Activated CD4-positive, alpha-beta T cell treated with anti-CD3 and anti-CD28 coated beads for 4 hours (primary cell): ENCODE measurements around the gene OR6K2.
"Not testable (repeated sequence)": the region's sequence is repeated elsewhere in the genome, so short reads cannot be mapped to it uniquely, and the experiment has no call there.

ENCODE experiments used
- DNase-seq, 2 donors: peaks; one replicate each; pipeline ENCODE4 v3.0.0-alpha.2; 2020

OR6K2 gene

GRCh38 chr1:158700552-158700951, at the start of gene OR6K2:
Gene OR6K2, minus strand, starts transcription at chr1:158700652. Its CDS starts 0 bp downstream, at chr1:158700652.
- no peak for DNase-seq

DNA sequence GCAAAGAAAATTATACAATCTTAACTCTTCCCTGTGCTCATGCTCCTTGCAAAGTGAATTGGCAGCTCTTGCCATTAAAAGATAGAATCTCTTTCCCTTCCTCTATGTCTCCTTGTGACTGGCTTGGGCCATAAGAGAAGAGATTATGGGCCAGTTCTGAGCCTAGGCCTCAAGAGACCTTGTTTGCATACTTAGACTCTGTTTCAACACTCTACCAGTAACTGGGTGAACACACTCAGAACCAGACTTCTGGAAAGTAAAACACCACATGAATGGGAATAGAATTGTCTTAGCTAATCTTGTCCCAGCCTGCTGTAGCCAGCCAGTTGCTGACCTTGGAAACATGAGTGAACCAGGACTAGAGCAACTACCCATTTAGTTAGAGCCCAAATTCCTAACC, 35.4 kb upstream of the OR6K2 start:
- DNase-seq: no peak

DNA sequence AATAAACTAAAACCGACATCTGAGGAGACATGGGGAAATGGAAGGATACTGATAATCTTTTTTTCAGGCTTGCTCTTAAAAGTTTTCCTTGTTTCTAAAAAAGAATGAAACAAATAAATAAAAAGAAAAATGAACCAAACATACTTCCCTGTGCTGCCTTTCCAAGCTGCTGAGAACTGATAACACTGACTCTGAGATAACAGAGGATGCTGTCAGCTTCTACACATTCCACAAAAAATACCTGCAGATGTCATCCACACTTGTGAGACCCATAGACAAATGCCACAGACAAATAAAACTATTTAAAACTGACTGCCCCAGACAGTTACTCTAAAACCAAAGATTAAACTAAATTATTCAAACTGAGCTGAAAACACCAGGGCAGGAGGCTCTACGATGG, 32.1 kb upstream of the OR6K2 start:
- no peak for DNase-seq

- no peak for DNase-seq
Measured at GRCh38 chr1:158731707-158732106, 31.3 kb upstream of the OR6K2 start.

GRCh38 chr1:158730453-158730852, 30.0 kb upstream of the OR6K2 start:
- DNase-seq: no peak

DNA sequence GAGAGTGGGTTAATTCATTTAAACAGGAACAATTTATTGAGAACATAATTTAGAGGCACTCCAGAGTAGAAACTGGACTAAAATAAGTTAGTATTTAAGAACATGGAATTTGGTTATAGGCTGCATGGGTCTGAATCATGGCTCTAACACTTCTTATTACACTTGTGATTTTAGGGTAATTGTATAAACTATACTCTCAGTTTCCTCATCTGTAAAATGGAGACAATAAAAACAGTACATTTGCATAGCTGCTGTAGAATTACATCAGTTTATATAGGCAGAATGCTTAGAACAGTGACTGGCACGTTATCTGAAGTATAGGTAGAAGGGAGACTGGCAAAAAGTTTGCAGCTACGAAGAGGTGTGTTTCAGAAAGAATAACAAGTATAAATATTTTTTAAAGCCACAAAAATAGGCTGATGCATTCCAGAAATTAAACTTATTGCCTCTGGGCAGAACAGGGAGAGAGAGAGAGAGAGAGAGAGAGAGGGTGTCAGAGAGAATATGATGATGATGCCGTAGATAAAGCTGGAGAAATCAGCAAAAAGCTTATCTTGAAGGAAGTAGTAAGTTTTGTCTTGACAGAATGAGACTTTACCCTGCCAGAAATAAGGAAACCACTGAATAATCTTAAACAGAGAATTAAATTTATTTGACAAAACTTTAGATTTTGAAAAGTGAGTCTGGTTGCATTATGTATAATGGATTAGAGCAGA, 28.2 kb upstream of the OR6K2 start:
- DNase-seq: no peak

- no peak for DNase-seq
Measured at GRCh38 chr1:158724442-158724841, 24.0 kb upstream of the OR6K2 start.

- no peak for DNase-seq
Measured at GRCh38 chr1:158720620-158721019, 20.2 kb upstream of the OR6K2 start, which contains the start of gene OR6K3. Gene OR6K3, minus strand, starts transcription at chr1:158720720. Its CDS starts 2,605 bp downstream, at chr1:158718115.

GRCh38 chr1:158719664-158720063, 19.2 kb upstream of the OR6K2 start:
- DNase-seq: no peak

DNA sequence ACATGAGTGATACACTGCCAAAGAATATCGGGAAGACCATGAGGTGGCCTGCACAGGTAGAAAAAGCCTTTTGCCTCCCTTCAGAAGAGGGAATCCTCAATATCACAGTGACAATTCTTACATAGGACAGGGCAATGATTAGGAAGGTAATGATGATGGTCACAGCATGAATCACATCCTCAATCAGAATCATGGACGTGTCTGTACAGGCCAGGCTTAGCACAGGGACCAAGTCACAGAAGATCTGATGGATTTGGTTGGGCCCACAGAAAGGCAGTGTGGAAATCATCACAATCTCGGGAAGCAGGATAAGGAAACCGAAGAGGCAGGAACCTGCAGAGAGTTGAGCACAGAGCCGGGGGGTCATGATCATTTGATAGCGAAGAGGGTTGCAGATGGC, 16.9 kb upstream of the OR6K2 start:
- DNase-seq: no peak

DNA sequence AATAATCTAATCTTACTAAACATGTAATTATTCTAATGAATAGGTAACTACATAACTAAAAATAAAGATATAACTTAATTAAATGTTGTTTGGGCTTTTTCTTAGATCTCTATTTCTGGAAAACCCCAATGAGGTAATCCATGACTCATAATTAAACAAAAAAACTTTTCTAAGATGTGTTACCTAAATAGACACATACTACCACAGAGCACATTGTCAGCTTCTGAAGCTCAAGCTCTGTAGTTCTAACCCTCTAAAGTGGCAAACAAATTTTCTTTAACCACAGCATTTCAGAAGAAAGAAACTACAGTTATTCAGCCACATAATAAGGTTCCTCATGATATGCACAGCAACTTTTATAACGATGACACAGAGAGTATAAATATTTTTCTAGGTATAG, 15.9 kb upstream of the OR6K2 start:
- DNase-seq: no peak

GRCh38 chr1:158714754-158715153, 14.3 kb upstream of the OR6K2 start:
- DNase-seq: no peak

DNA sequence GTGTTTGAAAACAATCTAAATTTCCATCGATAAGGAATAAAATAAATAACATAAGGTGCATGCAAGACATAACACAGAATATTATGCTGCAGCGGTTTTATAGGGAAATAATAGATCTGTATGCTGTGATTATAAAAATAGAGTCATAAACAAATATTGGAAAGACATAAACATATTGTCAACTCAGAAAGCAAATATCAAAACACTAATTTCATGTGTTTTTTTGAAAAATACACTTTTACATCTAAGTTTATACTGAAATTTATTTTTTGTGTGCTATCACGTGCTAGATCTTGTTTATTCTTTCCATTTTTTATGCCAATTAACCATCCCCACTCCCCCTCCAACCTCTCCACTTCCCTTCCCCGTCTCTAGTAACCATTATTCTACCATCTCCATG, 10.6 kb upstream of the OR6K2 start:
- no peak for DNase-seq

- DNase-seq: no peak
Measured at GRCh38 chr1:158706096-158706495, 5.6 kb upstream of the OR6K2 start.

- no peak for DNase-seq
Measured at GRCh38 chr1:158694596-158694995, 5.9 kb downstream of the OR6K2 start.

GRCh38 chr1:158692356-158692755, 8.1 kb downstream of the OR6K2 start:
- DNase-seq: no peak

DNA sequence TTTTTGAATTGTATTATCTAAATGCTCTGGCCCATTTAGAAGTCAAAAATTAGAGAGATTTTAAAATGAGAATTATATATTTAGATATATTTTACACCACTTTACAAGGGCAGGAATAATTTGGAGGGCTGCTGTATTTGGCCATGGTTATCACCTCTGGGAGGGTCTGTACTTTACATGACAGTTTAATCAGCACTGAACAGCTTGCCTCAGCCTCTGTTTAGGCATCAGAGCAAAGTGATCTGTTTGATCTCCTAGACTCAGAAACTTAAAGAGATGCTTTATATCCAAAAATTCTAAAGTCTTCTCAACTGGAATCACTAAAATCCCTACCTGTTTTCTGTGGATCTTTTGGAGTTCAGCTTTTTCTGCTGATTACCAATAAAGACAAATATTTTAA, 8.5 kb downstream of the OR6K2 start:
- no peak for DNase-seq

GRCh38 chr1:158691149-158691548, 9.3 kb downstream of the OR6K2 start:
- DNase-seq: not testable (repeated sequence)

DNA sequence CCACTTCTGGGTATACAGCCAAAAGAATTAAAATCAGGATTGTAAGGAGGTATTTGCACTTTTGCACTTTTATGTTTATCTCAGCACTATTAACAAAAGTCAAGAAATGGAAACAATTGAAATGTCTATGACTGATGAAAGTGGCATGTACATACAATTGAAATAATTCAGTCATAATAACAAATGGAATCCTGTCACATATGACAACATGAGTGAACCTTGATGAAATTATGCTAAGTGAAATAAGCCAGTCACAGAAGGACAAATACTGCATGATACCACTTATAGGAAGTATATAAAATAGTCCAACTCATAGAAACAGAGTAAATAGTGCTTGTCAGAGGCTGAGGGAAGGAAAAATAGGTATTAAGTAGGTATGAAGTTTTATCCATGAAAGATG, 10.6 kb downstream of the OR6K2 start:
- DNase-seq: no peak

GRCh38 chr1:158689110-158689509, 11.3 kb downstream of the OR6K2 start:
- no peak for DNase-seq

DNA sequence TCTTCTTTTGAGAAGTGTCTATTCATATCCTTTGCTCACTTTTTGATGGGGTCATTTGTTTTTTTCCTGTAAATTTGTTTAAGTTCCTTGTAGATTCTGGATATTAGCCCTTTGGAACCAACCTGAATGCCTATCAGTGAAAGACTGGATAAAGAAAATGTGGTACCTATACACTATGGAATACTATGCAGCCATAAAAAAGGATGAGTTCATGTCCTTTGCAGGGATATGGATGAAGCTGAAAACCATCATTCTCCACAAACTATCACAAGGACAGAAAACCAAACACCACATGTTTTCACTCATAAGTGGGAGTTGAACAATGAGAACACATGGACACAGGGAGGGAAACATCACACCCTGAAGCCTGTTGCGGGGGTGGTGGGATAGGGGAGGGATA, 12.1 kb downstream of the OR6K2 start:
- DNase-seq: not testable (repeated sequence)

DNA sequence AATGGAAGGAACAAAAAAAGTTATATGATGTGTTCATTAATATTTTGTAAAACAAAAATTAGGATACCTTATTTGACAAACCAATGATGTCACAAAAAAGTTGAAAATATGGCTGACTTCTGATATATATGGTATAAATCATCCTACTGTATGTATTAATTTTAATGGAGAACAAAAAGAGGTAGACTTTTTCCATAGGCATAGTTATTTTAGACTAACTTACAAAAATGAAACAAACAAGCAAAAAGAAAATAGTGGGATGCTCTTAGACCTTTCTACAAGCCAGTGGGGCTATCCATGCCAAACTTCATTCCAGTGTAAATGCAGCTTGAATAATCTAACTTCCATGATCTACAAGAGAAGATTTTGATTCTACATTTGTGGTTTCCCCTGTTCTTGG, 13.4 kb downstream of the OR6K2 start:
- DNase-seq: no peak

- no peak for DNase-seq
Measured at GRCh38 chr1:158686111-158687009, 14.1 kb downstream of the OR6K2 start, which contains the start of gene SPTA1. Gene SPTA1, minus strand, starts transcription at chr1:158686715. Its CDS starts 198 bp downstream, at chr1:158686517.

DNA sequence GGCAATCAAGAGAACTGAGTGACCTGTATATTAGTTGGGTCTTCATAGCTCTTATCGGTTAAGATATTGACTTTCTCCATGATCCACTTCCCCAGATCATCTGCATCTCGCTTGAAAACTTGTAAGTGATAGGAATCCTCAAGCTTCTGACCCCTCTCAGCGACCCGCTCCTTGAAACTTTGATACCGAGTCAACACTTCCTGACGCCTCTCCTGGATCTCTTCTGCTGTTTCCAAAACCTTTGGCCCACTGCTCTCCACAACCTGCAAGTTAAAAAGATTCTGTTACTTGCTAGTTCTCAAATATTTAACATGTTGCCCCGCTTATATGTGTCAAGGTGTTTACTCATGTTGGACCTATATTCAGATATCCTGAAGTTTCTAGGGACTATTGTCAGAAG, 15.4 kb downstream of the OR6K2 start:
- no peak for DNase-seq
